ENCODE results near the gene SLC38A7. TPM values are rescaled to one million over a fixed set of nuclear protein-coding genes. Genes with fewer than 3 reads are reported as not detected.

The SLC38A7 gene
- total RNA-seq, 1 donor from 2014 or later, result 40.2 TPM

- no peak overlapping the region for H3K4me2 ChIP-seq (ENCODE audit: low read length)
- H3K4me1 ChIP-seq (ENCODE audit: insufficient read depth, low read length), result no peaks in the 10 kb centered on the region
- H3K27me3 ChIP-seq (ENCODE audit: insufficient read depth, low read length), result no peaks in the 10 kb centered on the region
- FAIRE-seq (no peak), DNase-seq (ENCODE audit: low read depth) (no peak)
- H3K27ac ChIP-seq (ENCODE audit: low read depth, low read length), result no peak overlapping the region
- peaks cover 33% of the 10 kb centered on the region for H3K36me3 ChIP-seq (ENCODE audit: insufficient read depth, low read length)
- H3K79me2 ChIP-seq (ENCODE audit: insufficient read depth, low read length), result no peaks in the 10 kb centered on the region
- no peaks in the 10 kb centered on the region for H4K20me1 ChIP-seq (ENCODE audit: insufficient read depth, low read length)
- no peaks in the 10 kb centered on the region for H3K9me3 ChIP-seq (ENCODE audit: insufficient read depth, low read depth, low read length)
- TF ChIP-seq, protein P1, sequence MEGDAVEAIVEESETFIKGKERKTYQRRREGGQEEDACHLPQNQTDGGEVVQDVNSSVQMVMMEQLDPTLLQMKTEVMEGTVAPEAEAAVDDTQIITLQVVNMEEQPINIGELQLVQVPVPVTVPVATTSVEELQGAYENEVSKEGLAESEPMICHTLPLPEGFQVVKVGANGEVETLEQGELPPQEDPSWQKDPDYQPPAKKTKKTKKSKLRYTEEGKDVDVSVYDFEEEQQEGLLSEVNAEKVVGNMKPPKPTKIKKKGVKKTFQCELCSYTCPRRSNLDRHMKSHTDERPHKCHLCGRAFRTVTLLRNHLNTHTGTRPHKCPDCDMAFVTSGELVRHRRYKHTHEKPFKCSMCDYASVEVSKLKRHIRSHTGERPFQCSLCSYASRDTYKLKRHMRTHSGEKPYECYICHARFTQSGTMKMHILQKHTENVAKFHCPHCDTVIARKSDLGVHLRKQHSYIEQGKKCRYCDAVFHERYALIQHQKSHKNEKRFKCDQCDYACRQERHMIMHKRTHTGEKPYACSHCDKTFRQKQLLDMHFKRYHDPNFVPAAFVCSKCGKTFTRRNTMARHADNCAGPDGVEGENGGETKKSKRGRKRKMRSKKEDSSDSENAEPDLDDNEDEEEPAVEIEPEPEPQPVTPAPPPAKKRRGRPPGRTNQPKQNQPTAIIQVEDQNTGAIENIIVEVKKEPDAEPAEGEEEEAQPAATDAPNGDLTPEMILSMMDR (IDR thresholded peaks at IDR 0.05; ENCODE audit: insufficient read depth, low read depth, low read length), result no peak
- no peak for TF ChIP-seq EZH2 (IDR thresholded peaks at IDR 0.05; ENCODE audit: insufficient read depth, low read length)
- no peak overlapping the region for H3K4me3 ChIP-seq (ENCODE audit: insufficient read depth, low read depth, low read length)
- H3K27me3 Mint-ChIP-seq (ENCODE audit: low read depth, unreplicated experiment), result no peaks in the 10 kb centered on the region
- no peaks in the 10 kb centered on the region for H3K9me3 Mint-ChIP-seq (ENCODE audit: unreplicated experiment)
- H3K36me3 Mint-ChIP-seq (ENCODE audit: low read depth, unreplicated experiment), result peaks cover 10% of the 10 kb centered on the region
- H3K9ac ChIP-seq (ENCODE audit: low read length), result no peak overlapping the region
- H2AFZ ChIP-seq (ENCODE audit: low read depth, low read length), result no peak overlapping the region
- no peak overlapping the region for H3K27ac Mint-ChIP-seq (ENCODE audit: unreplicated experiment)
- no peaks in the 10 kb centered on the region for H3K4me1 Mint-ChIP-seq (ENCODE audit: low read depth, unreplicated experiment)
- H3K4me3 Mint-ChIP-seq (ENCODE audit: unreplicated experiment), result no peak overlapping the region
Observed at GRCh38 chr16:58709333-58709732, 24.8 kb upstream of the SLC38A7 start.

- Histone ChIP-seq H2AFZ (ENCODE audit: low read depth, low read length) (no peak overlapping the region), H3K9me3 (ENCODE audit: insufficient read depth, low read depth, low read length) (no peaks in the 10 kb centered on the region), H3K4me2 (ENCODE audit: low read length) (no peak overlapping the region), H3K79me2 (ENCODE audit: insufficient read depth, low read length) (no peaks in the 10 kb centered on the region), H3K27ac (ENCODE audit: low read depth, low read length) (no peak overlapping the region), H3K9ac (ENCODE audit: low read length) (no peak overlapping the region), H3K36me3 (ENCODE audit: insufficient read depth, low read length) (no peaks in the 10 kb centered on the region), H3K4me3 (ENCODE audit: insufficient read depth, low read depth, low read length) (no peak overlapping the region), H4K20me1 (ENCODE audit: insufficient read depth, low read length) (no peaks in the 10 kb centered on the region), H3K27me3 (ENCODE audit: insufficient read depth, low read length) (no peaks in the 10 kb centered on the region), H3K4me1 (ENCODE audit: insufficient read depth, low read length) (no peaks in the 10 kb centered on the region)
- no peaks in the 10 kb centered on the region for H3K36me3 Mint-ChIP-seq (ENCODE audit: low read depth, unreplicated experiment)
- H3K27ac Mint-ChIP-seq (ENCODE audit: unreplicated experiment), result no peak overlapping the region
- no peak overlapping the region for H3K4me3 Mint-ChIP-seq (ENCODE audit: unreplicated experiment)
- FAIRE-seq (no peak), DNase-seq (ENCODE audit: low read depth) (no peak)
- peaks cover 7% of the 10 kb centered on the region for H3K9me3 Mint-ChIP-seq (ENCODE audit: unreplicated experiment)
- TF ChIP-seq, protein P1 (IDR thresholded peaks at IDR 0.05; ENCODE audit: insufficient read depth, low read depth, low read length), result no peak
- TF ChIP-seq EZH2 (IDR thresholded peaks at IDR 0.05; ENCODE audit: insufficient read depth, low read length), result no peak
- no peaks in the 10 kb centered on the region for H3K4me1 Mint-ChIP-seq (ENCODE audit: low read depth, unreplicated experiment)
- H3K27me3 Mint-ChIP-seq (ENCODE audit: low read depth, unreplicated experiment), result no peaks in the 10 kb centered on the region
Observed at GRCh38 chr16:58699151-58699550, 14.6 kb upstream of the SLC38A7 start.

DNA sequence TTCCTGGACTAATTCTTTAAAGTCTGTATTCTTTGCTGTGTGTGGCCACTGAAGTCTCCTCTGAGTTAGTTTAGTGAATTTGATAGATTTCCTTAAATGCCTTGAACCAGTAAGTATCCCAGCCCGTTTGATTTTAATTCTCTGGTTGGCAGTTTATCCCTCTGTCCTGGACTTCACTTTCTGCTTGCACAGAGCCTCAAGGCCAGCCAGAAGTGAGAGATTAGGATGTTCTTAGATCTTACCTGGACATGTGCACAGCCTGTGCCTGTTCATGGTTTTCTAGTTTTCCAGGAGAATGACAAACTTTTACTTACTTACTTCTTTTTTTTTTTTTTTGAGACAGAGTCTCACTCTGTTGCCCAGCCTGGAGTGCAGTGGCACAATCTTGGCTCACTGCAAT, 10.8 kb upstream of the SLC38A7 start:
- H4K20me1 ChIP-seq (ENCODE audit: insufficient read depth, low read length), result no peaks in the 10 kb centered on the region
- H3K9me3 Mint-ChIP-seq (ENCODE audit: unreplicated experiment), result peaks cover 16% of the 10 kb centered on the region
- H3K9ac ChIP-seq (ENCODE audit: low read length), result no peak overlapping the region
- no peaks in the 10 kb centered on the region for H3K36me3 ChIP-seq (ENCODE audit: insufficient read depth, low read length)
- H3K4me2 ChIP-seq (ENCODE audit: low read length), result no peak overlapping the region
- no peak overlapping the region for H3K27ac ChIP-seq (ENCODE audit: low read depth, low read length)
- H3K27me3 ChIP-seq (ENCODE audit: insufficient read depth, low read length), result no peaks in the 10 kb centered on the region
- H3K4me1 Mint-ChIP-seq (ENCODE audit: low read depth, unreplicated experiment), result no peaks in the 10 kb centered on the region
- no peaks in the 10 kb centered on the region for H3K27me3 Mint-ChIP-seq (ENCODE audit: low read depth, unreplicated experiment)
- H3K4me1 ChIP-seq (ENCODE audit: insufficient read depth, low read length), result no peaks in the 10 kb centered on the region
- no peak overlapping the region for H3K4me3 Mint-ChIP-seq (ENCODE audit: unreplicated experiment)
- DNase-seq (ENCODE audit: low read depth) (no peak), FAIRE-seq (no peak)
- no peak overlapping the region for H2AFZ ChIP-seq (ENCODE audit: low read depth, low read length)
- H3K79me2 ChIP-seq (ENCODE audit: insufficient read depth, low read length), result no peaks in the 10 kb centered on the region
- H3K9me3 ChIP-seq (ENCODE audit: insufficient read depth, low read depth, low read length), result no peaks in the 10 kb centered on the region
- TF ChIP-seq, protein P1 (IDR thresholded peaks at IDR 0.05; ENCODE audit: insufficient read depth, low read depth, low read length), result no peak
- no peak for TF ChIP-seq EZH2 (IDR thresholded peaks at IDR 0.05; ENCODE audit: insufficient read depth, low read length)
- H3K4me3 ChIP-seq (ENCODE audit: insufficient read depth, low read depth, low read length), result no peak overlapping the region
- no peak overlapping the region for H3K27ac Mint-ChIP-seq (ENCODE audit: unreplicated experiment)
- no peaks in the 10 kb centered on the region for H3K36me3 Mint-ChIP-seq (ENCODE audit: low read depth, unreplicated experiment)

Measured in astrocyte (in vitro differentiated cells and primary cell).